ENCODE data around the gene AP4E1.

DNA sequence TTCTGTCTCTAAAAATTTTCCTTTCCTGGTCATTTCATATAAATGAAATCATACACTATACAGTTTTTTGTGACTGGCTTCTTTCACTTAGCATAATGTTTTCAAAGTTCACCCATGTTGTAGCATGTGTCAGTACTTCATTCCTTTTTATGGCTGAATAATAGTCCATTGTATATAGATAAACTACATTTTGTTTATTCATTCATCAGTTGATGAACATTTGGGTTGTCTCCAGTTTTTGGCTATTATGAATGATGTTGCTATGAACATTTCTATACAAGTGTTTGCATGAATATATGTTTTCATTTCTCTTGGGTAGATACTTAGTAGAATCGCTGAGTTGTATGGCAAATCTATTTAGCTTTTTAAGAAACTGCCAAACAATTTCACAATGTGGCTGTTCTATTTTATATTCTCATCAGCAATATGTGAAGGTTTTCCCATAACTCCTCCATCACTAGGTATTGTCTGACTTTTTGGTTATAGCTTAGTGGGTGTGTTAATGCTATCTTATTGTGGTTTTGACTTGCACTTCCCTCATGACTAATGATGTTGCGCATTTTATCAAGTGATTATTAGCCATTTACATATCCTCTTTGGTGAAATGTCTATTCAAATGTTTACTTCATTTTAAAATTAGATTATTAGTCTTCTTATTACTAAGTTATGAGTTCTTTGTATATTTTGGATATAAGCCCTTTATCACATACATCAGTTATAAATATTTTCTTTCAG is 21.7 kb upstream of the AP4E1 start:
- TF ChIP-seq, protein P1, sequence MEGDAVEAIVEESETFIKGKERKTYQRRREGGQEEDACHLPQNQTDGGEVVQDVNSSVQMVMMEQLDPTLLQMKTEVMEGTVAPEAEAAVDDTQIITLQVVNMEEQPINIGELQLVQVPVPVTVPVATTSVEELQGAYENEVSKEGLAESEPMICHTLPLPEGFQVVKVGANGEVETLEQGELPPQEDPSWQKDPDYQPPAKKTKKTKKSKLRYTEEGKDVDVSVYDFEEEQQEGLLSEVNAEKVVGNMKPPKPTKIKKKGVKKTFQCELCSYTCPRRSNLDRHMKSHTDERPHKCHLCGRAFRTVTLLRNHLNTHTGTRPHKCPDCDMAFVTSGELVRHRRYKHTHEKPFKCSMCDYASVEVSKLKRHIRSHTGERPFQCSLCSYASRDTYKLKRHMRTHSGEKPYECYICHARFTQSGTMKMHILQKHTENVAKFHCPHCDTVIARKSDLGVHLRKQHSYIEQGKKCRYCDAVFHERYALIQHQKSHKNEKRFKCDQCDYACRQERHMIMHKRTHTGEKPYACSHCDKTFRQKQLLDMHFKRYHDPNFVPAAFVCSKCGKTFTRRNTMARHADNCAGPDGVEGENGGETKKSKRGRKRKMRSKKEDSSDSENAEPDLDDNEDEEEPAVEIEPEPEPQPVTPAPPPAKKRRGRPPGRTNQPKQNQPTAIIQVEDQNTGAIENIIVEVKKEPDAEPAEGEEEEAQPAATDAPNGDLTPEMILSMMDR (IDR thresholded peaks at IDR 0.05; ENCODE audit: insufficient read depth, low read length) = no peak
- TF ChIP-seq, protein P2, sequence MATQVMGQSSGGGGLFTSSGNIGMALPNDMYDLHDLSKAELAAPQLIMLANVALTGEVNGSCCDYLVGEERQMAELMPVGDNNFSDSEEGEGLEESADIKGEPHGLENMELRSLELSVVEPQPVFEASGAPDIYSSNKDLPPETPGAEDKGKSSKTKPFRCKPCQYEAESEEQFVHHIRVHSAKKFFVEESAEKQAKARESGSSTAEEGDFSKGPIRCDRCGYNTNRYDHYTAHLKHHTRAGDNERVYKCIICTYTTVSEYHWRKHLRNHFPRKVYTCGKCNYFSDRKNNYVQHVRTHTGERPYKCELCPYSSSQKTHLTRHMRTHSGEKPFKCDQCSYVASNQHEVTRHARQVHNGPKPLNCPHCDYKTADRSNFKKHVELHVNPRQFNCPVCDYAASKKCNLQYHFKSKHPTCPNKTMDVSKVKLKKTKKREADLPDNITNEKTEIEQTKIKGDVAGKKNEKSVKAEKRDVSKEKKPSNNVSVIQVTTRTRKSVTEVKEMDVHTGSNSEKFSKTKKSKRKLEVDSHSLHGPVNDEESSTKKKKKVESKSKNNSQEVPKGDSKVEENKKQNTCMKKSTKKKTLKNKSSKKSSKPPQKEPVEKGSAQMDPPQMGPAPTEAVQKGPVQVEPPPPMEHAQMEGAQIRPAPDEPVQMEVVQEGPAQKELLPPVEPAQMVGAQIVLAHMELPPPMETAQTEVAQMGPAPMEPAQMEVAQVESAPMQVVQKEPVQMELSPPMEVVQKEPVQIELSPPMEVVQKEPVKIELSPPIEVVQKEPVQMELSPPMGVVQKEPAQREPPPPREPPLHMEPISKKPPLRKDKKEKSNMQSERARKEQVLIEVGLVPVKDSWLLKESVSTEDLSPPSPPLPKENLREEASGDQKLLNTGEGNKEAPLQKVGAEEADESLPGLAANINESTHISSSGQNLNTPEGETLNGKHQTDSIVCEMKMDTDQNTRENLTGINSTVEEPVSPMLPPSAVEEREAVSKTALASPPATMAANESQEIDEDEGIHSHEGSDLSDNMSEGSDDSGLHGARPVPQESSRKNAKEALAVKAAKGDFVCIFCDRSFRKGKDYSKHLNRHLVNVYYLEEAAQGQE (IDR thresholded peaks at IDR 0.05; ENCODE audit: insufficient replicate concordance, low read depth) = no peak
